EH (cell line): Measurements from ENCODE around the gene CD59.
"Not testable (repeated sequence)": the region's sequence is repeated elsewhere in the genome, so short reads cannot be mapped to it uniquely, and the experiment has no call there.

Experiments
- DNase-seq: peaks from one replicate; pipeline ENCODE4 v3.0.0-alpha.2; 2015; ENCODE audit warnings: low read depth

Gene CD59

GRCh38 chr11:33692541-33692940 lies 43.7 kb downstream of the CD59 start:
- DNase-seq, result no peak

GRCh38 chr11:33692013-33692504 lies 44.2 kb downstream of the CD59 start:
- DNase-seq, result peak; percentile 99

GRCh38 chr11:33691066-33691864 lies 45.0 kb downstream of the CD59 start:
- no peak for DNase-seq

- peak; percentile 100 for DNase-seq
These were observed 45.7 kb downstream of the CD59 start for GRCh38 chr11:33690290-33691065.

GRCh38 chr11:33689501-33689900 lies 46.7 kb downstream of the CD59 start:
- DNase-seq, result no peak

- DNase-seq, result peak; percentile 44
These were observed 47.1 kb downstream of the CD59 start for GRCh38 chr11:33689085-33689484.

- peak; percentile 82 for DNase-seq
These were observed 48.3 kb downstream of the CD59 start for GRCh38 chr11:33687733-33688479.

- peak; percentile 29 for DNase-seq
These were observed 51.1 kb downstream of the CD59 start for GRCh38 chr11:33685082-33685481.

GRCh38 chr11:33684003-33684706 lies 52.1 kb downstream of the CD59 start:
- DNase-seq, result no peak

- DNase-seq, result peak; percentile 64
These were observed 53.8 kb downstream of the CD59 start for GRCh38 chr11:33682446-33682845.

- no peak for DNase-seq
These were observed 54.2 kb downstream of the CD59 start for GRCh38 chr11:33682019-33682418.

GRCh38 chr11:33678616-33679015 lies 57.6 kb downstream of the CD59 start:
- not testable (repeated sequence) for DNase-seq

GRCh38 chr11:33674035-33674814 lies 62.0 kb downstream of the CD59 start:
- peak; percentile 95 for DNase-seq

- no peak for DNase-seq
These were observed 64.0 kb downstream of the CD59 start for GRCh38 chr11:33672273-33672672.

GRCh38 chr11:33670250-33671011 lies 65.8 kb downstream of the CD59 start:
- DNase-seq, result peak; percentile 88

- DNase-seq, result no peak
These were observed 66.5 kb downstream of the CD59 start for GRCh38 chr11:33669598-33670249.

- DNase-seq, result no peak
These were observed 67.1 kb downstream of the CD59 start for GRCh38 chr11:33668951-33669596.

- DNase-seq, result no peak
These were observed 67.8 kb downstream of the CD59 start for GRCh38 chr11:33668468-33668825.

GRCh38 chr11:33667819-33668467 lies 68.3 kb downstream of the CD59 start:
- DNase-seq, result no peak
